ENCODE results near the gene NDUFB3. TPM values are rescaled to one million over a fixed set of nuclear protein-coding genes. Genes with fewer than 3 reads are reported as not detected.

NDUFB3 gene
- total and polyA plus RNA-seq, 7 experiments from 2014 or later, result 18.3 to 361 (median 47.9) TPM

DNA sequence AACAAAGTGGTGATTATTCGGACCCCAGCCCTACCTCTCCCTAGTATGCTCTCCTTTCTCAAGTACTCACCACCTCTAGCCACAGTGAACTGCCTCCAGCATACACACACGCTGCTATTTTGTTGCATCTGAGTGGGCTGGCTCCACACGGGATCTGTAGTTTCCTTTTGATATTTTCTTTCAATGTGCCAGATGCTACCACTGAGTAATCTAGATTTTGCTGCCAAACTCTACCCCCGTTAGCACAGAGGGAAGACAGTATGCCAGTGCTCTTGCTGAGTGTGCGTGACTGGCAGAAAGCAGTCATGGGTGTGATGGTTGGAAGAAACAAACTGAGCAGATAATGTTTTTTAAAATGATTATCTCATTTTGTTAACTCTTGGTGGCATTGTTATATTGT is 55.8 kb downstream of the NDUFB3 start:
- Mint-ChIP-seq H3K27ac (peak overlapping the region; percentile 94 to 99 (median 97)), H3K36me3 (peaks cover 3 to 58% (median 9%) of the 10 kb centered on the region in 5 donors), H3K27me3 (no peaks in the 10 kb centered on the region), H3K4me3 (peak overlapping the region; percentile 81 to 99 (median 92)), H3K4me1 (peaks cover 81 to 97% (median 91%) of the 10 kb centered on the region in 7 donors), H3K9me3 (no peaks in the 10 kb centered on the region)
- intact Hi-C loops (cut with micrococcal nuclease), result loop anchor here in 1 of 2 donors (1.0 to 2.0 kb wide), 2 partner anchors 8 to 13 kb away; no protein-coding TSS in a partner anchor
- peaks cover 0 to 2% (median under 1%) of the 10 kb centered on the region in 3 experiments for H3K36me3 ChIP-seq (ENCODE audit: control insufficient read depth in 2 of 3, insufficient read depth in 3 of 3, low read length in 3 of 3)
- H3K9me3 ChIP-seq (ENCODE audit: control insufficient read depth in 2 of 3, low read length in 3 of 3), result no peaks in the 10 kb centered on the region
- peak overlapping the region; percentile 76 for H3K27ac ChIP-seq (ENCODE audit: low read depth, low read length)
- no peaks in the 10 kb centered on the region for H3K27me3 ChIP-seq (ENCODE audit: control insufficient read depth in 2 of 2, insufficient read depth in 2 of 2, low read length in 2 of 2)
- peaks cover 75 to 84% of the 10 kb centered on the region in 2 donors for H3K4me1 ChIP-seq (ENCODE audit: control insufficient read depth in 2 of 2, insufficient read depth in 2 of 2, low read length in 2 of 2)
- DNase-seq (peak in 2 of 9 donors; percentile 54 to 59), ATAC-seq (peak; percentile 12)
- ChIA-PET POLR2A (interaction anchor here (1.1 to 1.3 kb wide), 2 partner anchors 14 to 106 kb away, joined by 3 to 4 read pairs; no protein-coding TSS in a partner anchor), CTCF (interaction anchor here (0.6 to 1.4 kb wide), 3 partner anchors 28 to 105 kb away, joined by 3 to 5 read pairs (median 3); no protein-coding TSS in a partner anchor)
- H3K4me3 ChIP-seq (ENCODE audit: low read length), result peak overlapping the region; percentile 62

DNA sequence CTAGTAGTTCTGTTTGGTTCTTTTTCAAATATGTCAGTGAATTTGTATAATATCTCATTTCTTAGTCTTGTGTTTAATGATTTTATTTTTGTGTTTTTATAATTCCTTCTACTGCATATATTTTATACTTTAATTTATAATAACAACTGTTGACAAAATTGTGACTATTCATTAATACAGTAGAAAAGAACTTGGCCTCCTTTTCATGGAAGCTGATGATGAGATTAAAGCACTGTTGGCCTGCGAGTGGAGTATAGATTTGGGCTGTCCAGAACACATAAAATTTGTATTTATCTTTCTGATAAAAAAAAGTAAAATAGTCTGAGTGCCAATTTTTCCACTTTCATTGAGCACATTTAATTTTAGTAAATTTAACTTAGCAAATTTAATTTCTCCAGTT is 56.2 kb downstream of the NDUFB3 start:
- Histone ChIP-seq H3K27ac (ENCODE audit: low read depth, low read length) (peak overlapping the region; percentile 76), H3K9me3 (ENCODE audit: control insufficient read depth in 2 of 3, low read length in 3 of 3) (no peaks in the 10 kb centered on the region), H3K27me3 (ENCODE audit: control insufficient read depth in 2 of 2, insufficient read depth in 2 of 2, low read length in 2 of 2) (no peaks in the 10 kb centered on the region), H3K4me3 (ENCODE audit: low read length) (peak overlapping the region; percentile 62), H3K4me1 (ENCODE audit: control insufficient read depth in 2 of 2, insufficient read depth in 2 of 2, low read length in 2 of 2) (peaks cover 75 to 84% of the 10 kb centered on the region in 2 donors), H3K36me3 (ENCODE audit: control insufficient read depth in 2 of 3, insufficient read depth in 3 of 3, low read length in 3 of 3) (peaks cover 0 to 7% (median 6%) of the 10 kb centered on the region in 3 experiments)
- H3K27me3 Mint-ChIP-seq, result no peaks in the 10 kb centered on the region
- POLR2A ChIA-PET, result interaction anchor here (0.6 to 3.4 kb wide), 7 partner anchors 21 to 263 kb away, joined by 3 to 9 read pairs (median 4); partner anchors contain the start of genes CLK1 and NIF3L1
- peaks cover 81 to 97% (median 91%) of the 10 kb centered on the region in 7 donors for H3K4me1 Mint-ChIP-seq
- peak overlapping the region in 8 of 10 donors; percentile 81 to 99 (median 93) for H3K4me3 Mint-ChIP-seq
- ATAC-seq (no peak), DNase-seq (no peak)
- intact Hi-C loops (cut with micrococcal nuclease), result no loop called here
- peaks cover 6 to 60% (median 12%) of the 10 kb centered on the region in 5 donors for H3K36me3 Mint-ChIP-seq
- no peaks in the 10 kb centered on the region for H3K9me3 Mint-ChIP-seq
- CTCF ChIA-PET, result interaction anchor here (1.2 to 2.5 kb wide), 2 partner anchors 30 to 59 kb away, joined by 3 to 14 read pairs; no protein-coding TSS in a partner anchor
- H3K27ac Mint-ChIP-seq, result peak overlapping the region; percentile 94 to 99 (median 97)

DNA sequence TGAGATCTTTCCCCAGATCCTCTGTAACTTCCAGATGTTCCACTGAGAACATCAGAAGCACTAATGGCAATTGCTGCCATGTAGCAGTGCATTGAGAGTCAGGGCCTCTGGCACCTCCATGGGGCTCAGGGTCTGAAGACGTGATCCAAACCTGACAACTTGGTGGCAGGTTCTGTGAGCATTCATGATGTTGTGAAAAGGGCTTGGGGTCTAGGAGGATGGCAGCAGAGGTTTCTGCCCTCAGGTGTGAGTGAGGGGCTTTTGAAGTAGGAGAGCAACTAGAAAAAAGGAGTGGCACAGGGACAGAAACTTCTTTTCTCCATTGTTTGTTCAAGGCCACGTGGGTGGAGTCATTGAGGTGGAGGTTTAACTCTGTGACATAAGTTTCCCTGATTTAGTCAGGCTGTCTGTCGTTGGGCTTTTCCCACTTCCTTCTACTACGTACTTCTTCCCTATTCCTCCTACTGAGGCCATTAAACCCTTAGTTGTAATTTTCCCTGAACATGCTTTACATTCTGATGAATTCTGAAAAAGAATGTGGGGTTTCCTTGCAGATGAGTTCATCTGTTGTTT is 57.2 kb downstream of the NDUFB3 start:
- intact Hi-C loops (cut with micrococcal nuclease), result loop anchor here in 1 of 2 donors (1.0 kb wide), 1 partner anchor 11 kb away; no protein-coding TSS in a partner anchor
- no peaks in the 10 kb centered on the region for H3K27me3 Mint-ChIP-seq
- H3K4me3 ChIP-seq (ENCODE audit: low read length), result peak overlapping the region; percentile 45
- DNase-seq (peak in 2 of 9 donors; percentile 17 to 57), ATAC-seq (no peak)
- peaks cover 76 to 91% (median 85%) of the 10 kb centered on the region in 7 donors for H3K4me1 Mint-ChIP-seq
- peak overlapping the region; percentile 67 to 92 (median 75) for H3K4me3 Mint-ChIP-seq
- H3K27ac ChIP-seq (ENCODE audit: low read depth, low read length), result peak overlapping the region; percentile 64
- peaks cover 0 to 11% (median 11%) of the 10 kb centered on the region in 3 experiments for H3K36me3 ChIP-seq (ENCODE audit: control insufficient read depth in 2 of 3, insufficient read depth in 3 of 3, low read length in 3 of 3)
- H3K9me3 Mint-ChIP-seq, result no peaks in the 10 kb centered on the region
- peaks cover 69 to 79% of the 10 kb centered on the region in 2 donors for H3K4me1 ChIP-seq (ENCODE audit: control insufficient read depth in 2 of 2, insufficient read depth in 2 of 2, low read length in 2 of 2)
- H3K9me3 ChIP-seq (ENCODE audit: control insufficient read depth in 2 of 3, low read length in 3 of 3), result no peaks in the 10 kb centered on the region
- no peaks in the 10 kb centered on the region for H3K27me3 ChIP-seq (ENCODE audit: control insufficient read depth in 2 of 2, insufficient read depth in 2 of 2, low read length in 2 of 2)
- ChIA-PET POLR2A (interaction anchor here (0.6 to 3.4 kb wide), 8 partner anchors 20 to 264 kb away, joined by 3 to 9 read pairs (median 4); partner anchors contain the start of genes CLK1 and NIF3L1), CTCF (interaction anchor here (0.6 to 2.5 kb wide), 3 partner anchors 9 to 60 kb away, joined by 3 to 14 read pairs (median 4); no protein-coding TSS in a partner anchor)
- H3K36me3 Mint-ChIP-seq, result peaks cover 9 to 61% (median 15%) of the 10 kb centered on the region in 5 donors
- peak overlapping the region; percentile 85 to 98 (median 96) for H3K27ac Mint-ChIP-seq

DNA sequence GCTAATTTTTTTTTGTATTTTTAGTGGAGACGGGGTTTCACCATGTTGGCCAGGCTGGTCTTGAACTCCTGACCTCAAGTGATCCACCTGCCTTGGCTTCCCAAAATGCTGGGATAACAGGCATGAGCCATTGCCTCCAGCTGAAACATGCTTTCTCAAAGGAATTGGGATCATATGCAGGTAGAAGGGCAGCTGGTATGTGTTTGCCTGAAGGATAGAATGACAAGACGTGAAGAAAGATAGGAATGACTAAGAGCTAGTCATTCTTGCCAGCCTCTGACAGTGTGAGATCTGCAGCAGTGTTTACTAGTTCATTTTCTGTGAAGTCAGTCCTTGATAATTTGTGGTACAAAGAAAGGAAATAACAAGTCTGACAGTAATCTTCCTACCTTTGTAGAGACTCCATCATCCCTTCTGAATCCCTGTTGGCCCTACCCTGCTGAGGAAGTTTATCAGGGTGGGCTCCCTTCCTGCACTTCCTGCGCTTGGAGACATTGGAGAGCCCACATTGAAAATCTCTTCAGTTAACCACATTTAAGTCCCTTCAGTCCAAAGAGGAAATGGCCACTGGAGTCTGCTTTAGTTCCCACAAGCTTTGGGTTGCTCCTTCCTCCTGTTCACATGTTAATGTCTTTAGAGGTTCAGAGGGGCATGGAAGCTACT is 58.9 kb downstream of the NDUFB3 start:
- H3K36me3 Mint-ChIP-seq, result peaks cover 9 to 56% (median 20%) of the 10 kb centered on the region in 5 donors
- Histone ChIP-seq H3K27me3 (ENCODE audit: control insufficient read depth in 2 of 2, insufficient read depth in 2 of 2, low read length in 2 of 2) (no peaks in the 10 kb centered on the region), H3K36me3 (ENCODE audit: control insufficient read depth in 2 of 3, insufficient read depth in 3 of 3, low read length in 3 of 3) (peaks cover 5 to 18% (median 18%) of the 10 kb centered on the region in 3 experiments), H3K4me3 (ENCODE audit: low read length) (peak overlapping the region; percentile 28), H3K27ac (ENCODE audit: low read depth, low read length) (peak overlapping the region; percentile 27), H3K4me1 (ENCODE audit: control insufficient read depth in 2 of 2, insufficient read depth in 2 of 2, low read length in 2 of 2) (peaks cover 57 to 63% of the 10 kb centered on the region in 2 donors), H3K9me3 (ENCODE audit: control insufficient read depth in 2 of 3, low read length in 3 of 3) (no peaks in the 10 kb centered on the region)
- peak overlapping the region; percentile 89 to 98 (median 96) for H3K27ac Mint-ChIP-seq
- no peaks in the 10 kb centered on the region for H3K27me3 Mint-ChIP-seq
- ATAC-seq, result peak; percentile 71
- POLR2A ChIA-PET, result interaction anchor here (0.7 to 3.4 kb wide), 9 partner anchors 14 to 267 kb away, joined by 3 to 14 read pairs (median 4); partner anchors contain the start of gene CLK1
- no peaks in the 10 kb centered on the region for H3K9me3 Mint-ChIP-seq
- CTCF ChIA-PET, result interaction anchor here (0.6 to 2.5 kb wide), 4 partner anchors 17 to 219 kb away, joined by 3 to 14 read pairs (median 4); no protein-coding TSS in a partner anchor
- H3K4me1 Mint-ChIP-seq, result peaks cover 61 to 80% (median 76%) of the 10 kb centered on the region in 7 donors
- intact Hi-C loops (cut with micrococcal nuclease), result loop anchor here (2.0 to 5.0 kb wide), 2 partner anchors 14 to 603 kb away; partner anchors contain the start of genes CFLAR (in 1 of the 2) and SGO2 (in 1 of the 2)
- peak overlapping the region; percentile 54 to 88 (median 72) for H3K4me3 Mint-ChIP-seq
- peak in 7 of 9 donors; percentile 37 to 59 (median 53) for DNase-seq

DNA sequence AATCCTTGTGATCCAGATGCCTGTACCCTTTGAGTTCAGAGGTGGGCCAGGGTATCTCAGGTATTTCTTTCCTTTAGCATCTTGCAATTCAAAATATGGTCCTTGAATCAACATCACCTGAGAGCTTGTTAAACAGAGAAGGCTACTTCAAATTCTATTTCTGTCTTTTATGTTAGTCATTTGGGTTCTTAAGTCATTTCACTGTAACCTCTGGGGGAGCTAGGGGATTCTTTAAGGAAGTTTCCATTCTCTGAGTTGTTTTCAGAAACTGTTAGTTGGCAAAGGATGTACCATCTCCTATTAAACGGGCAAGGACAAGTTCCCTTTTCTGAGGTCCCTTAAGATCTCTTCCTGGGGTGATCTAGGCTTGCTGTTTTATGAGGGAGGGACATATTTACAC is 60.7 kb downstream of the NDUFB3 start:
- ChIA-PET CTCF (interaction anchor here (1.1 kb wide), 1 partner anchor 25 kb away, joined by 7 read pairs; no protein-coding TSS in a partner anchor), POLR2A (interaction anchor here (0.7 to 3.0 kb wide), 3 partner anchors 10 to 37 kb away, joined by 3 to 14 read pairs (median 4); no protein-coding TSS in a partner anchor)
- H3K36me3 ChIP-seq (ENCODE audit: control insufficient read depth in 2 of 3, insufficient read depth in 3 of 3, low read length in 3 of 3), result peaks cover 13 to 37% (median 26%) of the 10 kb centered on the region in 3 experiments
- ATAC-seq (peak; percentile 20), DNase-seq (no peak)
- peaks cover 14 to 63% (median 27%) of the 10 kb centered on the region in 5 donors for H3K36me3 Mint-ChIP-seq
- H3K9me3 ChIP-seq (ENCODE audit: control insufficient read depth in 2 of 3, low read length in 3 of 3), result no peaks in the 10 kb centered on the region
- H3K27me3 Mint-ChIP-seq, result no peaks in the 10 kb centered on the region
- H3K27ac Mint-ChIP-seq, result peak overlapping the region; percentile 80 to 98 (median 95)
- H3K27me3 ChIP-seq (ENCODE audit: control insufficient read depth in 2 of 2, insufficient read depth in 2 of 2, low read length in 2 of 2), result no peaks in the 10 kb centered on the region
- peaks cover 45 to 50% of the 10 kb centered on the region in 2 donors for H3K4me1 ChIP-seq (ENCODE audit: control insufficient read depth in 2 of 2, insufficient read depth in 2 of 2, low read length in 2 of 2)
- H3K4me1 Mint-ChIP-seq, result peaks cover 51 to 72% (median 68%) of the 10 kb centered on the region in 7 donors
- H3K9me3 Mint-ChIP-seq, result no peaks in the 10 kb centered on the region
- H3K27ac ChIP-seq (ENCODE audit: low read depth, low read length), result no peak overlapping the region
- no peak overlapping the region for H3K4me3 ChIP-seq (ENCODE audit: low read length)
- intact Hi-C loops (cut with micrococcal nuclease), result loop anchor here in 1 of 2 donors (5.0 kb wide), 1 partner anchor 605 kb away; the partner anchor contains the start of gene SGO2
- peak overlapping the region in 7 of 10 donors; percentile 5 to 82 (median 67) for H3K4me3 Mint-ChIP-seq

Data from naive thymus-derived CD4-positive, alpha-beta T cell (primary cell).